ENCODE data around the gene GDPD3.

DNA sequence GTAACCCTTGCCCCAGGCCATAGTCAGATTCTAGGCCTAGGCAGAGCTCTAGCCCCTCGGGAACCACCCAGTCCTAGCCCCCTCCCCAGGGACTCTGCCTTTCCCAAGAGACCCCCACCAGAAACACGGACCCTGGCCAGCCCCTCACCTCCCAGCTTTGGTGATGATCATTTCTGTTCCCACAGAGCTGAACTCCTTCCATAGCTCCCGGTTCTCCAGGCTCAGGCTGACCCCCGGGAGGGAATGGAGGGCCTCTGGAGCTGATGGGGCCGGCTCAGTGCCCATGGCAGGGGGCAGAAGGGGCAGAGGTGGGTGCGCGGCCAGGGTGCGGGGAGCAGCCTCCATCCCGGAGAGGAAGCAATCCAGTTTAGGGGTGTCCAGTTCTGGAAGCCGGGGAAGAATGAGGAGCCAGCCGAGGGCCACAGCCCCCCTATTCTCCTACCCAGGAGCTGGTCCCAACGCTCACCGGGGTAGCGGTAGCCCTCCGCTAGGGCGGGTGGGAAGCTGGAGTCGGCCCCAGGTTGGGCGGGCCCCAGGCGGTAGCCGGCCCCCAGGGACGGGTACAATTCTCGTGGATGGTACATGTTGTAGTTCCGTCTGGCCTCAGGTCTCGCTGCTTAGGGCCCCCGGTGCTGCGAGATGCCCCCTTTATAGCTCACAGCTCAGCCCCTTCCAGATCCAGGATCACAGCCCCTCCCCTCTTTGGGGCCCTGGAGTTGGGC is 22.6 kb downstream of the GDPD3 start:
- TF ChIP-seq YY1 (IDR thresholded peaks at IDR 0.05; ENCODE audit: low read depth, low read length) (no peak), POLR2A (IDR thresholded peaks at IDR 0.05; ENCODE audit: low read depth, low read length) (no peak)
